Stimulated activated CD4-positive, alpha-beta T cell treated with anti-CD3 and anti-CD28 coated beads, Interleukin-1b, Interleukin-23, amount 100 ng/mL, for 4 hours (primary cell): Measurements from ENCODE around the gene RCC2.

ENCODE experiments used
- DNase-seq, 2 donors: peaks; one replicate each; pipeline ENCODE4 v3.0.0-alpha.2; 2020; ENCODE audit warnings: low read depth in 2 of 2

RCC2 gene

DNA sequence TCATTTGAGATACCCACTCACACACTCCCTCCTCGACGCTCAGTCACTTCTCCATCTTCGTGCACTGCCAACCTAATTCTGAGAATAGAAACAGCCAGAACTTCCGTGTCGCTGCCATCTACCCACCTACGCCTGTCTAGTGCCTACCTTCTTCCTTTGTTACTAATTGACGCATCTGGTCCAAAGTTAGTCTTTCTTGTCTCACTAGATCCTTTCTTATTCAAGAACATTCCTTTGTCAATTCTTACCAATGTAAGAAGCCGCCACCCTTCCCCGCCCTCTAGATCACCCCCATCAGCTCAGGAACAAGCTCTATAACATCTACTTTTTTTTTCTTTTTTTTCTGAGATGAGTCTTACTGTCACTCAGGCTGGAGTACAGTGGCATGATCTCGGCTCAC lies 63.8 kb downstream of the RCC2 start:
- DNase-seq = no peak

DNA sequence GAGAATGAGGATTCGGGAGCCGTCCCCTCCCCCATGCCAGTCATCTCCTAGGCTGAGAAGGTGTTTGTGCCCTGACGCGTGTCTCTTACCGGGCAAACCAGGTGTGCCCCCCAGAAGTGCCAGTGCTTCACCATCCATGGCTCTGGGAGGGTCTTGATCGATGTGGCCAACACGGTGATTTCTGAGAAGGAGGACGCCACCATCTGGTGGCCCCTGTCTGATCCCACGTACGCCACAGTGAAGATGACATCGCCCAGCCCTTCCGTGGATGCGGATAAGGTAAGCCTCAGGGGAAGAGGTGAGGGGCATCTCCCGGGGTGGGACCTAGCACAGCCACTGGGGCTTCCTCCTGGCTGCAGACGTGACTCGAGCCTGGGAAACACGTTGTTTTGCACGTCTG lies 66.5 kb downstream of the RCC2 start:
- no peak for DNase-seq

DNA sequence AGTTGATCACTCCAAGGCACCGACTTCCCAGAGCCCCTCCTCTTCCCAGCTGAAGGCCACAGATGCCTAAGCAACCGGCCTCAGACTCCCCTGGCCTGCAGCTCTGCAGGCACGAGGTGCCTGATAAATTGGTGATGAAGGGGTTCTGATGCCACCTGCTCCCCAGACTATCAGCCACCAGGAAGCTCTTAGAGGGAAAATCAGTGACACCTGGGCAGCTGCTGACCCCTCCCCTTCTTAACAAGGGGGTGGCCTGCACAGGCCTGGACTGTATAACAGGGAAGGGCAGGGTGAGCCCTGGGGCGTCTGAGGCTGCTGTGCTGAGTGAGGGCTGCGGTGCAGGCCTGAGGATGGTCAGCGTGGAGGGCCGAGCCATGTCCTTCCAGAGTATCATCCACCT lies 67.6 kb downstream of the RCC2 start, which contains the start of gene PADI6:
PADI6 (plus strand) TSS at position 301 of the 400 bp plus-strand sequence; CDS start at position 351, 50 bp downstream.
- no peak for DNase-seq

- no peak for DNase-seq
These were observed 68.9 kb downstream of the RCC2 start for GRCh38 chr1:17370618-17371017.

GRCh38 chr1:17369466-17369865 lies 70.0 kb downstream of the RCC2 start:
- no peak for DNase-seq

DNA sequence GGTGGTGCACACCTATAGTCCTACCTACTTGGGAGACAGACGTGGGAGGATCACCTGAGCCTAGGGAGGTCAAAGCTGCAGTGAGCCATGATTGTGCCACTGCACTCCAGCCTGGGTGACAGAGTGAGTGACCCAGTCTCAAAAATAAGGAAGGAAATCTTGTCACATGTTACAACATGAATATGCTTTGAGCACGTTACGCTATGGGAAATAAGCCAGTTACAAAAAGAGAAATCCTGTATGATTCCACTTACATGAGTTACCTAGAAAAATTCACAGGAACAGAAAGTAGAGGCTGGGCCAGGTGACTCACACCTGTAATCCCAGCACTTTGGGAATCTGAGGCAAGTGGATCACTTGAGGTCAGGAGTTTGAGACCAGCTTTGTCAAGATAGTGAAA lies 74.2 kb downstream of the RCC2 start:
- no peak for DNase-seq

GRCh38 chr1:17363771-17364170 lies 75.7 kb downstream of the RCC2 start:
- no peak for DNase-seq

DNA sequence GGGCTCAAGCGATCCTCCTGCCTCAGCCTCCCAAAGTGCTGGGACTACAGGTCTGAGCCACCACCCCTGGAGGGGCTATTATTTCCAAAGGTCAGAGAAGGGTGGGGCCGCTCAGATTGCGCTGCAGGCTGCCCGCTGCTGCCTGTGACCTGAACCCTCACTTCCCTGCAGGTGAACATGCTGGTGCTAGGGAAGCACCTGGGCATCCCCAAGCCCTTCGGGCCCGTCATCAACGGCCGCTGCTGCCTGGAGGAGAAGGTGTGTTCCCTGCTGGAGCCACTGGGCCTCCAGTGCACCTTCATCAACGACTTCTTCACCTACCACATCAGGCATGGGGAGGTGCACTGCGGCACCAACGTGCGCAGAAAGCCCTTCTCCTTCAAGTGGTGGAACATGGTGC lies 76.1 kb downstream of the RCC2 start:
- no peak for DNase-seq

- no peak for DNase-seq
These were observed 77.8 kb downstream of the RCC2 start for GRCh38 chr1:17361687-17362086.

DNA sequence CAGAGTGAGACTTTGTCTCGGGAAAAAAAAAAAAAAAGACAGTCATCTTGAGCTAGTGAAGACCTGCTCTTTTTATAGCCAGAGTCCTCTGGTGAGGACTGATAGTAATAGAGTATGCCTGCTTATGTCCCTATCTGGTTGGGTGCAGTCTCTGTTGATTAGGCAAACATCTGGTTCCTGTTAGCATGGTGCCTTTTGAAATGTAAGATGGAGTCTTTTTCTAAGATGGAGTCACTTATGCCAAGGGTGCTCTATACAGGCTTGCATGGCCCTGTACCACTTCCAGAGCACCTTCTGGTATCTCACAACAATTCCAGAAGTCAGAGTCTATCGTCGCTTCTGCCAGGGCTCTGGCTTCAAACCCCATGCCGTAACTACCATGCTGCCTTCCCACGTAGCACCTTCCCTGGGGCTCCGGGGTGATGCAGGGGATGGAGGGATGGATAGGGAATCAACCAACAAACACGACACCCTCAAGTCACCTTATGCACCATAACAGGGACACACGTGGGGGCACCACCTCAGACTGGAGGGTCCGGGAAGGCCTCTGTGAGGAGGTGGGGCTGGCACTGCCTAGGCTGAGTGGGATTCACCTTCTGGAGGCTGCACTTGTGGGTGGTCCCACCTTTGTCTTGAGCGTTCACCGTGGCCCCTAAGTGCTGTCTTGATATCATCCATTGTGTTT lies 79.1 kb downstream of the RCC2 start:
- no peak for DNase-seq

- no peak for DNase-seq
These were observed 79.7 kb downstream of the RCC2 start for GRCh38 chr1:17359808-17360207.

- DNase-seq = no peak
These were observed 80.4 kb downstream of the RCC2 start for GRCh38 chr1:17359031-17359430.

DNA sequence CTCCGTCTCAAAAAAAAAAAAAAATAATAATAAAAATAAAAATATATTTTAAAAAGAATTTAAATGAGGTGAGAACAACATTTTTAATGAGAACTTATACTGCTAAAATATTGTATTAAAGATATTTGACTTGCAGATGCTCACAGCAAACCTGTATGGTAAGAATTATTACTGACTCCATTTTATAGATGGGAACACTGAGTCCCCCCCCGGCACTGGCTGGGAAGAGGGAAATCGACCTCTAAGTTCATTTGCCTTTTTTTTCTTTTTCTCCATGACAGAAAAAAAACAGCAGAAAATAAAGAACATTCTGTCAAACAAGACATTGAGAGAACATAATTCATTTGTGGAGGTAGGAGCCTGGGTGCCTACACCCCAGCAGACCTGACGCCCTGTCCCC lies 80.9 kb downstream of the RCC2 start:
- DNase-seq = no peak
